IMR-90 (cell line): ENCODE measurements around the gene ANOS1.

Experiments
- POLR2A ChIP-seq: IDR thresholded peaks from 2 replicates; pipeline ENCODE4 v1.6.1; 2012; ENCODE audit warnings: mild to moderate bottlenecking, low read depth, low read length
- TF ChIP-seq, protein P1 (sequence below): conservative IDR thresholded peaks from 2 replicates; pipeline ENCODE4 v1.5.1; 2012; ENCODE audit warnings: mild to moderate bottlenecking, low read depth, low read length, improper control_type of control experiment

- TF ChIP-seq, protein P1, sequence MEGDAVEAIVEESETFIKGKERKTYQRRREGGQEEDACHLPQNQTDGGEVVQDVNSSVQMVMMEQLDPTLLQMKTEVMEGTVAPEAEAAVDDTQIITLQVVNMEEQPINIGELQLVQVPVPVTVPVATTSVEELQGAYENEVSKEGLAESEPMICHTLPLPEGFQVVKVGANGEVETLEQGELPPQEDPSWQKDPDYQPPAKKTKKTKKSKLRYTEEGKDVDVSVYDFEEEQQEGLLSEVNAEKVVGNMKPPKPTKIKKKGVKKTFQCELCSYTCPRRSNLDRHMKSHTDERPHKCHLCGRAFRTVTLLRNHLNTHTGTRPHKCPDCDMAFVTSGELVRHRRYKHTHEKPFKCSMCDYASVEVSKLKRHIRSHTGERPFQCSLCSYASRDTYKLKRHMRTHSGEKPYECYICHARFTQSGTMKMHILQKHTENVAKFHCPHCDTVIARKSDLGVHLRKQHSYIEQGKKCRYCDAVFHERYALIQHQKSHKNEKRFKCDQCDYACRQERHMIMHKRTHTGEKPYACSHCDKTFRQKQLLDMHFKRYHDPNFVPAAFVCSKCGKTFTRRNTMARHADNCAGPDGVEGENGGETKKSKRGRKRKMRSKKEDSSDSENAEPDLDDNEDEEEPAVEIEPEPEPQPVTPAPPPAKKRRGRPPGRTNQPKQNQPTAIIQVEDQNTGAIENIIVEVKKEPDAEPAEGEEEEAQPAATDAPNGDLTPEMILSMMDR, result no peak
- TF ChIP-seq POLR2A, result no peak
Measured at GRCh38 chrX:8683687-8684086, 48.2 kb downstream of the ANOS1 start.
